Mucosa of descending colon (tissue), 3 donors: ENCODE measurements around the gene IHH. TPM values are rescaled to one million over a fixed set of nuclear protein-coding genes. Genes with fewer than 3 reads are reported as not detected.

Source experiments
- ATAC-seq: fragments of 200-7000 bp; cut with Tn5 transposase; one replicate; pipeline ENCODE4 v1.9.1; 2020; ENCODE audit warnings: mild to moderate bottlenecking, moderate library complexity
- DNase-seq, 3 donors: peaks; one replicate each; pipeline ENCODE4 v3.0.0-alpha.2; 2020
- H3K36me3 ChIP-seq: fragments of 200-600 bp; one replicate; pipeline ENCODE4 v1.8.0; 2021; ENCODE audit warnings: low read depth, mild to moderate bottlenecking
- H3K4me1 ChIP-seq: fragments of 200-600 bp; one replicate; pipeline ENCODE4 v1.8.0; 2021; ENCODE audit warnings: low read depth, mild to moderate bottlenecking
- H3K4me3 ChIP-seq: fragments of 200-600 bp; one replicate; pipeline ENCODE4 v1.8.0; 2021; ENCODE audit warnings: mild to moderate bottlenecking
- H3K9me3 ChIP-seq: fragments of 200-600 bp; one replicate; pipeline ENCODE4 v1.8.0; 2021; ENCODE audit warnings: mild to moderate bottlenecking
- intact Hi-C, 2 donors: fragments of 100-400 bp; cut with DNase I in 1 of 2; cut with micrococcal nuclease in 1 of 2; formaldehyde crosslinking; loops; one replicate each; pipeline versions ENCODE4 v1.11.0 to v1.11.1; 2022; cut with DNase I, micrococcal nuclease
- total RNA-seq, 3 donors: library from RNA; stranded (reverse); fragmentation: NEBNext Ultra II Directional in 2 of 3; extraction: Animal tissue kit (Norgen Biotek cat#: 25700) in 2 of 3; gene quantifications; one replicate each; pipeline versions ENCODE4 v1.2.1 to v1.2.4, GENCODE V29; 2021 to 2023
- TF ChIP-seq, protein P1 (sequence below): fragments of 200-600 bp; IDR thresholded peaks from one replicate; pipeline ENCODE4 v1.8.0; 2022; ENCODE audit warnings: antibody characterized with exemption, mild to moderate bottlenecking
- donor health status: DM: no; HTN: no; CAD: no; lungs with moderate emphysema.
- donor health status: DM: no; HTN: no; CAD: no.
- donor health status: DM: no; HTN: yes; CAD: no.

IHH gene
- total RNA-seq, 3 donors from 2014 or later = 31.0 to 91.2 (median 57.6) TPM

- Histone ChIP-seq H3K36me3 (no peaks in the 10 kb centered on the region), H3K4me1 (peaks cover 10% of the 10 kb centered on the region), H3K9me3 (no peaks in the 10 kb centered on the region), H3K4me3 (no peak overlapping the region)
- DNase-seq (peak in 1 of 3 donors; percentile 32), ATAC-seq (peak; percentile 82)
- TF ChIP-seq, protein P1, sequence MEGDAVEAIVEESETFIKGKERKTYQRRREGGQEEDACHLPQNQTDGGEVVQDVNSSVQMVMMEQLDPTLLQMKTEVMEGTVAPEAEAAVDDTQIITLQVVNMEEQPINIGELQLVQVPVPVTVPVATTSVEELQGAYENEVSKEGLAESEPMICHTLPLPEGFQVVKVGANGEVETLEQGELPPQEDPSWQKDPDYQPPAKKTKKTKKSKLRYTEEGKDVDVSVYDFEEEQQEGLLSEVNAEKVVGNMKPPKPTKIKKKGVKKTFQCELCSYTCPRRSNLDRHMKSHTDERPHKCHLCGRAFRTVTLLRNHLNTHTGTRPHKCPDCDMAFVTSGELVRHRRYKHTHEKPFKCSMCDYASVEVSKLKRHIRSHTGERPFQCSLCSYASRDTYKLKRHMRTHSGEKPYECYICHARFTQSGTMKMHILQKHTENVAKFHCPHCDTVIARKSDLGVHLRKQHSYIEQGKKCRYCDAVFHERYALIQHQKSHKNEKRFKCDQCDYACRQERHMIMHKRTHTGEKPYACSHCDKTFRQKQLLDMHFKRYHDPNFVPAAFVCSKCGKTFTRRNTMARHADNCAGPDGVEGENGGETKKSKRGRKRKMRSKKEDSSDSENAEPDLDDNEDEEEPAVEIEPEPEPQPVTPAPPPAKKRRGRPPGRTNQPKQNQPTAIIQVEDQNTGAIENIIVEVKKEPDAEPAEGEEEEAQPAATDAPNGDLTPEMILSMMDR = no peak
- intact Hi-C loops = no loop called here
These were observed 18.0 kb downstream of the IHH start for GRCh38 chr2:219042750-219043149.

DNA sequence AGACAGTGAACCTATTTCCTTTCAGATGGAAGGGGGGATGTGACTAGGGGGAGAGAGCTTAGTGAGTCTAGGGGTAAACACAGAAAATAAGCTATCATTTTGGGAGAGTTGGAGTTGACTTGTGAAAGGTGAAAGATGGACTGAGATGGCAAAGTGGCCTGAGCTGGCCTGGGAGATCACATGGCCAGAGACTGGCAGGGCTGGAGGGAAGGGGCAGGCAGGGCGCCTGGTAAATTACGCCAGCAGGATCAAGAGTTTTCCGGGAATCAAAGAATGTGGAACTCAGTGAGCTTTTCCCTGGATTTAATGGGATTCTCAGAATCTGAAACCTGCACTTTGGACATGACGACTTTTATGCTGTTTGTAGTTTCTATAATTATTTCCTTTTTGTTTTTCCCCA lies 18.6 kb downstream of the IHH start:
- intact Hi-C loops = no loop called here
- DNase-seq = no peak
- H3K4me1 ChIP-seq = peaks cover 10% of the 10 kb centered on the region
- no peak for ATAC-seq
- TF ChIP-seq, protein P1 = no peak
- no peak overlapping the region for H3K4me3 ChIP-seq
- H3K9me3 ChIP-seq = no peaks in the 10 kb centered on the region
- H3K36me3 ChIP-seq = no peaks in the 10 kb centered on the region

GRCh38 chr2:219041252-219041651 lies 19.5 kb downstream of the IHH start, which contains the start of gene CFAP65:
CFAP65 (minus strand) TSS chr2:219041516; CDS start chr2:219039048, 2,468 bp downstream.
- TF ChIP-seq, protein P1 = no peak

GRCh38 chr2:219038600-219038999 lies 22.1 kb downstream of the IHH start:
- TF ChIP-seq, protein P1 = no peak
- intact Hi-C loops = loop anchor here in 1 of 2 donors (10.0 kb wide), 1 partner anchor 116 kb away; no protein-coding TSS in a partner anchor
- no peak overlapping the region for H3K4me3 ChIP-seq
- peaks cover 10% of the 10 kb centered on the region for H3K4me1 ChIP-seq
- ATAC-seq = no peak
- H3K9me3 ChIP-seq = no peaks in the 10 kb centered on the region
- no peaks in the 10 kb centered on the region for H3K36me3 ChIP-seq
- DNase-seq = no peak

More at GRCh38 chr2:219041252-219041651, 19.5 kb downstream of the IHH start, which contains the start of gene CFAP65:
- no peaks in the 10 kb centered on the region for H3K9me3 ChIP-seq
- intact Hi-C loops = no loop called here
- H3K36me3 ChIP-seq = no peaks in the 10 kb centered on the region
- ATAC-seq (peak; percentile 73), DNase-seq (peak in 2 of 3 donors; percentile 67 to 78)
- H3K4me3 ChIP-seq = no peak within 1 kb of the TSS
- peaks cover 10% of the 10 kb centered on the region for H3K4me1 ChIP-seq

GRCh38 chr2:219037783-219038499 lies 22.8 kb downstream of the IHH start:
- peak; percentile 79 for ATAC-seq
- TF ChIP-seq, protein P1 = no peak
- Histone ChIP-seq H3K36me3 (no peaks in the 10 kb centered on the region), H3K4me1 (peaks cover 10% of the 10 kb centered on the region), H3K9me3 (no peaks in the 10 kb centered on the region), H3K4me3 (no peak overlapping the region)
- intact Hi-C loops = loop anchor here in 1 of 2 donors (10.0 kb wide), 1 partner anchor 117 kb away; no protein-coding TSS in a partner anchor
- DNase-seq = no peak
